ENCODE measurements around the gene CCDC89.

GRCh38 chr11:85685125-85685819 is 723 bp downstream of the CCDC89 start:
- TF ChIP-seq EP300 (IDR thresholded peaks at IDR 0.05) (no peak), CTCF (IDR thresholded peaks at IDR 0.05) (no peak)

All from tibial nerve (tissue), 4 donors.